ENCODE results near the gene PTPRM.
"Not testable (repeated sequence)": the region's sequence is repeated elsewhere in the genome, so short reads cannot be mapped to it uniquely, and the experiment has no call there.

Gene PTPRM

GRCh38 chr18:7721532-7721931 lies 154.4 kb downstream of the PTPRM start:
- in situ Hi-C loops (cut with MboI; ENCODE audit: low sequenced_read_pairs), result no loop called here

DNA sequence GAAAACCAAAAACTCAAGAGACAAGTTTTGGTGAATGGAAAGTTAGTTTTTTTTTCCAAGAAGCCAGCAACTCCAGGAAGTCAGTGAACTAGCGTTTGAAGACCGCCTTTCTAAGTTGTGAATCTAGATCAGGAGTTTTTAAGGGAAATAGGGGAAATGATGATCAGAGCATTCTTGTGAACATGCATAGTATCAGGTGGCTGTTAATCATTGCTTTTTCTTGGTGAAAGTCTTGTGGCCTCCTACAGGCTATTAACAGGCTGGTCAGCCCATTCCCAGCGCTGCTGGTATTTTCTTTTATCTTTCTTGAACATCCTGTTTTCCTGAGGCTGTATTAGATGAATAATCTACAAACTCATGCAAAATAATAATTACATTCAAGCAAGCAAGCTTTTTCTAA lies 155.8 kb downstream of the PTPRM start:
- in situ Hi-C loops (cut with MboI; ENCODE audit: low sequenced_read_pairs), result no loop called here

GRCh38 chr18:7723558-7723957 lies 156.4 kb downstream of the PTPRM start:
- in situ Hi-C loops (cut with MboI; ENCODE audit: low sequenced_read_pairs), result no loop called here

GRCh38 chr18:7725473-7725872 lies 158.4 kb downstream of the PTPRM start:
- in situ Hi-C loops (cut with MboI; ENCODE audit: low sequenced_read_pairs), result no loop called here

DNA sequence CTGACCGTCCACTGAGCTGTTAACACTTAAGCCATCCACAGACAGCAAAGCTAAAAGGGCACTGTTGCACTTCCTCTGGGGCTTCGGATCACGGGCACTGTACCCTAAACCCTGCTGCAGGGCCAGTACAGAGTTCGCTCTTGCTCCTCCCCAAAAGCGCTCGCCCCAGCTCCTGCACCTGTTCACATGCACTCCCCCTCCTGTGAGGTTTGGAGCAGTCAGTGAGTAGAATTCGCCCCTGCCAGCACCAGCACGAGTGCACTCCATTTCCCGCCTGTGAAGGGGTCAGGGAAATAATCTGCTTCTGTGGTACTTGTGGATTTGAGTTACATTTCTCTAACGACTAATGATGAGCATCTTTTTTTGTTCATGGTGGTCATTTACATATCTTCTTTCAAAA lies 158.8 kb downstream of the PTPRM start:
- in situ Hi-C loops (cut with MboI; ENCODE audit: low sequenced_read_pairs), result no loop called here

- in situ Hi-C loops (cut with MboI; ENCODE audit: low sequenced_read_pairs), result no loop called here
Measured at GRCh38 chr18:7726522-7726921, 159.4 kb downstream of the PTPRM start.

- in situ Hi-C loops (cut with MboI; ENCODE audit: low sequenced_read_pairs), result no loop called here
Measured at GRCh38 chr18:7727361-7728076, 160.4 kb downstream of the PTPRM start.

GRCh38 chr18:7728297-7728696 lies 161.2 kb downstream of the PTPRM start:
- in situ Hi-C loops (cut with MboI; ENCODE audit: low sequenced_read_pairs), result no loop called here

GRCh38 chr18:7729868-7730267 lies 162.8 kb downstream of the PTPRM start:
- in situ Hi-C loops (cut with MboI; ENCODE audit: low sequenced_read_pairs), result no loop called here

DNA sequence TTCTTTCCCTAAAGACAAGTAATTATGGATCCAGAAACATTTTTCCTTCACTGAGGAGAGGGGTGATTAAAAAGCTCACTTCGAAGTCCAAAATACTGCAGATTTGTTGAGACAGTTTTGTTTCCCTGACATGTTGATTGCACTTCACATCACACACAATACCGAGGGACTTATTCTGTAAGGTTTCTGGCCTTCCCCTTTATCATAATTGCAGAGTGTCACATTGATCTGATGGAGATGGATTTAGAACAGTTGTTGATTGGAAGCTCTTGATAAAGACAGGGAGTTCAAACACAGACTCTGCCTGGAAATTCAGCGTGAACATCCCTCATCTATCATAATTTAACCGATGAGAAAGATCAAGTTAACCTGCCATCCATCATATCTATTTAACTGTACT lies 163.6 kb downstream of the PTPRM start:
- in situ Hi-C loops (cut with MboI; ENCODE audit: low sequenced_read_pairs), result no loop called here

DNA sequence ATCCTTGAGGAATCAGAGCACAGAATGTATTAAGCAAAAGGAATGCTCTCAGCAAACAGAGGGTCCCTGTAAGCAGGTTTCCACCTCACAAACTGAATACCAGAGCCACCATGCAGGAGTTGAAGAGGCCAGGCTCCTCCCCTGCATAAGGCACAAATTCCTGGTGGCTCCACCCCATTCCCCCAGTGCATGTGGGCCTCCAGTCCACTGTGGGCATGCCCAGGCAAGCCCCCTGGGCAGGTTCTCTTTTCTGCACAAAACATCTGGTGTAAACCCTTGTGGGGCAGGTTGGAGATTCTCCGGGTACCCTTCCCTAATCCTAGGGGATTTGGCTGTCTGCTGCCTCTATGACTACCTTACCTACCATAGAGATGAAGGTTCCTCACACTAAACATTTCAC lies 166.5 kb downstream of the PTPRM start:
- in situ Hi-C loops (cut with MboI; ENCODE audit: low sequenced_read_pairs), result no loop called here

- in situ Hi-C loops (cut with MboI; ENCODE audit: low sequenced_read_pairs), result no loop called here
Measured at GRCh38 chr18:7735196-7735595, 168.1 kb downstream of the PTPRM start.

DNA sequence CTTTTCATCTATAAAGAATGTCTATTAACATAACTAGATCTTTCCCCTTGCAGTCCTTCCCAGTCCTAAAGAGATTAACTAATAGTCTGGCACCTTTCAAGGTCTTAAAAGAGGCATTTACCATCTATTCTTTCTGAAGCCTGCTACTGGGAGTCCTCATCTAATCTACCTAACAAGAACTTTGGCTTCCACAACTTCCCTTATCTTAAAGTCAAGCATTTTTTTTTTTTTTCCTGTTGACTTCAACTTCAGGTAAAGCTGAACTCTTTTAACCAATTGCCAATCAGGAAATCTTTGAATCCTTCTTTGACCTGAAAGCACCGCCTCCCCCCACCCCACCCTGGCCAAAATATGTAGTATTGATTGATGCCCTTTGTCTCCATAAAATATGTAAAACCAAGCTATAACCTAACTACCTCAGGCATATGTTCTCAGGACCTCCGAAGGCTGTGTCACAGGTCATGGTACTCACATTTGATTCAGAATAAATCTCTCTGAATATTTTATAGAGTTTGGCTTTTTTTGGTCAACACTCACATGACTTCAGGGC lies 168.6 kb downstream of the PTPRM start:
- in situ Hi-C loops (cut with MboI; ENCODE audit: low sequenced_read_pairs), result no loop called here

DNA sequence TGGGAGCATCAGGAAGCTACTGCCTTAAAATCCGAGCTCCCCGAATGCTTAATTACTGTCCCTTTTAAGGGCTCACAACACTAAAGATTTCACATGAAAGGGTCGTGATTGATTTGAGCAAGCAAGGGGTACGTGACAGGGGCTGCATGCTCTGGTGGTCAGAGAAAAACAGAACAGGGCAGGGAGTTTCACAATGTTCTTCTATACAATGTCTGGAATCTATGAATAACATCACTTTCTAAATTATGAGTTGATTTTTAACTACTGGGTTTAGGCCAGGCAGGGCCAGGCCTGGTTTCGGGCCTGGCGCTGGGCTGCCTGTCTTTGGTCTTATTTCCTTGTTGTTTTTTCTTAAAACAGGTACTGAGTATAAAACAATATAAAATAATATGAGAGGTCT lies 169.4 kb downstream of the PTPRM start:
- in situ Hi-C loops (cut with MboI; ENCODE audit: low sequenced_read_pairs), result not testable (repeated sequence)

- in situ Hi-C loops (cut with MboI; ENCODE audit: low sequenced_read_pairs), result no loop called here
Measured at GRCh38 chr18:7737550-7737949, 170.4 kb downstream of the PTPRM start.

DNA sequence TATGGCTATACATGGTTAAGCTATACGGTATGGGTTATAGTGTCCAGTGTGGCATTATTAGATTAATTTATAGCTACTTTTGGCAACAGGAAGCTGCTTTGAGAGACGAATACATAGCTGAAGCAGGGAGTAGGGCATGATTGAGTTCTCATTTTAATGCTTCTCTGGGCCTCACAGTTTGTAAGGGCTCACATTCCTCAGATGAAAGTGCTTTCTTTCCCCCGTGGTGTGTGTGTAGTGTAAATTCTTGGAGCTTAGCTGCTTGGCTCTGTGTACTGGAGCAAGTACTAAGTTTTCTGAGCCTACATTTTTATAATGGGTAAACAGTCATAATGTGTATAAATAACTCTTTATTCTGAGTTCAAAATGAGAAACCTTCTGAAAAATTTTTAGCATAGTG lies 173.7 kb downstream of the PTPRM start:
- in situ Hi-C loops (cut with MboI; ENCODE audit: low sequenced_read_pairs), result no loop called here

DNA sequence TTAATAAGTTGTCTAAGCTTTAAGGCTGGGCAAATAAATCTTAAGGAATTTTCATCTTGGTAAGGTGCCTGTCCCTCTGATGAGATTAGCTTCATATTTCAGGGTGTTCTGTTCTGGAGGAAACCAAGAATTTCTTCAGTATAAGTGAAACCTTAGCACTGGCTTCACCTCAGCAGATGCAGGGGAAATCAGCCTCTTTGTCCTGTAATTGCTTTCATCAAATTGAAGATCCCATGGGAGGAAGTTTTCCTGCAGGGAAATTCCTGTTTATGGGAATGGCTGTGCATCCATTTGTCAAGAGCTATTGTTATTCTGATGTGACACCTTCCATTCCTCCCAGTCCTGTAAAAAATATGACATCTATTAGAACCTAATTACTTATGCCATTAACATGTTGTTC lies 174.5 kb downstream of the PTPRM start:
- in situ Hi-C loops (cut with MboI; ENCODE audit: low sequenced_read_pairs), result no loop called here

- in situ Hi-C loops (cut with MboI; ENCODE audit: low sequenced_read_pairs), result no loop called here
Measured at GRCh38 chr18:7742224-7742623, 175.1 kb downstream of the PTPRM start.

- in situ Hi-C loops (cut with MboI; ENCODE audit: low sequenced_read_pairs), result no loop called here
Measured at GRCh38 chr18:7743256-7743655, 176.1 kb downstream of the PTPRM start.

GRCh38 chr18:7746106-7746505 lies 179.0 kb downstream of the PTPRM start:
- in situ Hi-C loops (cut with MboI; ENCODE audit: low sequenced_read_pairs), result no loop called here

GRCh38 chr18:7748251-7749007 lies 181.3 kb downstream of the PTPRM start:
- in situ Hi-C loops (cut with MboI; ENCODE audit: low sequenced_read_pairs), result no loop called here

- in situ Hi-C loops (cut with MboI; ENCODE audit: low sequenced_read_pairs), result no loop called here
Measured at GRCh38 chr18:7749008-7749405, 181.9 kb downstream of the PTPRM start.

Measured in HL-60/S4 (cell line).